Measurements from ENCODE around the gene FBXW5.

GRCh38 chr9:136962701-136963248 is 18.2 kb upstream of the FBXW5 start:
- TF ChIP-seq EZH2phosphoT487 (IDR thresholded peaks at IDR 0.05; ENCODE audit: insufficient read depth, low read depth) (no peak), EZH2 (IDR thresholded peaks at IDR 0.05; ENCODE audit: insufficient read depth, poor library complexity, severe bottlenecking) (no peak)

All from GM23248 (cell line).